Right cardiac atrium (tissue), 5 donors: Measurements from ENCODE around the gene LDB2. TPM values are rescaled to one million over a fixed set of nuclear protein-coding genes. Genes with fewer than 3 reads are reported as not detected.

Experiments
- ATAC-seq, 2 donors: fragments of 200-7000 bp; cut with Tn5 transposase; one replicate each; pipeline versions ENCODE4 v1.8.0 to v1.9.1; 2020; ENCODE audit warnings: moderate library complexity in 2 of 2, mild to moderate bottlenecking in 1 of 2
- DNase-seq, 3 donors: peaks; one replicate each; pipeline ENCODE4 v3.0.0-alpha.2; 2020
- H3K27ac ChIP-seq: one replicate; pipeline ENCODE4 v1.5.1; 2013; ENCODE audit warnings: mild to moderate bottlenecking, low read length, control low read depth, moderate library complexity
- H3K27me3 ChIP-seq: one replicate; pipeline ENCODE4 v1.6.1; 2013; ENCODE audit not compliant: control insufficient read depth, insufficient read depth
- H3K4me1 ChIP-seq: one replicate; pipeline ENCODE4 v1.6.1; 2013; ENCODE audit warnings: low read length; ENCODE audit not compliant: control insufficient read depth, insufficient read depth
- H3K4me3 ChIP-seq: one replicate; pipeline ENCODE4 v1.5.1; 2013; ENCODE audit warnings: low read length, control low read depth
- H3K9me3 ChIP-seq: one replicate; pipeline ENCODE4 v1.6.1; 2013; ENCODE audit warnings: low read length; ENCODE audit not compliant: control insufficient read depth
- WGBS: extraction: QIAGEN DNeasy Blood & Tissue Kit; methylation state at CpG from one replicate; pipeline ENCODE4 v1.1.7; 2013; 5-methylcytosine and 5-hydroxymethylcytosine counted together
- intact Hi-C, 4 donors: fragments of 100-400 bp; cut with DNase I; formaldehyde crosslinking; loops; one replicate each; pipeline versions ENCODE4 v1.11.0 to v1.14.0; 2022 to 2023
- polyA plus RNA-seq: library from polyadenylated mRNA; stranded (reverse); fragments of 200-250 nt; gene quantifications from one replicate; pipeline ENCODE4 v1.2.3, GENCODE V29; 2013
- total RNA-seq, 4 donors: library from RNA; stranded (reverse); fragmentation: NEBNext Ultra II Directional; extraction: Animal tissue kit (Norgen Biotek cat#: 25700); gene quantifications; one replicate each; pipeline ENCODE4 v1.2.1, GENCODE V29; 2021
- donor health status: healthy with polysubstance abuse.
- donor health status: DM: no; HTN: yes; CAD: no.
- donor health status: DM: no; HTN: no; CAD: no.
- donor health status: DM: no; HTN: yes; CAD: no; lungs with severe emphysema.
- donor health status: DM: yes; HTN: yes; CAD: no.

LDB2 gene
- total and polyA plus RNA-seq, 5 donors, result 41.0 to 70.6 (median 46.8) TPM

GRCh38 chr4:16721613-16722291 lies 176.7 kb downstream of the LDB2 start:
- 28% methylated on average over 4 of the region's 4 CpGs for WGBS
- Histone ChIP-seq H3K4me1 (peaks cover 1% of the 10 kb centered on the region), H3K9me3 (no peaks in the 10 kb centered on the region), H3K27me3 (no peaks in the 10 kb centered on the region), H3K4me3 (peak overlapping the region; percentile 18), H3K27ac (no peak overlapping the region)
- ATAC-seq (peak; percentile 84 to 86), DNase-seq (peak in 2 of 3 donors; percentile 26 to 60)
- intact Hi-C loops, result no loop called here

GRCh38 chr4:16720761-16721160 lies 177.7 kb downstream of the LDB2 start:
- Histone ChIP-seq H3K4me3 (no peak overlapping the region), H3K27me3 (no peaks in the 10 kb centered on the region), H3K9me3 (no peaks in the 10 kb centered on the region), H3K27ac (no peak overlapping the region), H3K4me1 (peaks cover 1% of the 10 kb centered on the region)
- intact Hi-C loops, result no loop called here
- 60% methylated on average over 2 of the region's 2 CpGs for WGBS
- no peak for DNase-seq
- ATAC-seq, result no peak

GRCh38 chr4:16717266-16717970 lies 181.0 kb downstream of the LDB2 start:
- no peak overlapping the region for H3K27ac ChIP-seq
- no peaks in the 10 kb centered on the region for H3K9me3 ChIP-seq
- WGBS, result 60% methylated on average over 6 of the region's 6 CpGs
- no peak for DNase-seq
- H3K27me3 ChIP-seq, result no peaks in the 10 kb centered on the region
- ATAC-seq, result no peak
- H3K4me1 ChIP-seq, result peaks cover 4% of the 10 kb centered on the region
- H3K4me3 ChIP-seq, result no peak overlapping the region
- intact Hi-C loops, result no loop called here

- no peaks in the 10 kb centered on the region for H3K27me3 ChIP-seq
- no peak for DNase-seq
- H3K4me1 ChIP-seq, result peaks cover 4% of the 10 kb centered on the region
- 89% methylated on average over 2 of the region's 2 CpGs for WGBS
- no peaks in the 10 kb centered on the region for H3K9me3 ChIP-seq
- intact Hi-C loops, result no loop called here
- no peak overlapping the region for H3K27ac ChIP-seq
- no peak for ATAC-seq
- no peak overlapping the region for H3K4me3 ChIP-seq
These were observed 183.0 kb downstream of the LDB2 start for GRCh38 chr4:16715482-16715881.

GRCh38 chr4:16714191-16714590 lies 184.3 kb downstream of the LDB2 start:
- H3K4me3 ChIP-seq, result no peak overlapping the region
- intact Hi-C loops, result no loop called here
- no peak for DNase-seq
- no peak for ATAC-seq
- H3K4me1 ChIP-seq, result peaks cover 3% of the 10 kb centered on the region
- WGBS, result 75% methylated on average over 1 of the region's 1 CpG
- H3K27me3 ChIP-seq, result no peaks in the 10 kb centered on the region
- no peaks in the 10 kb centered on the region for H3K9me3 ChIP-seq
- no peak overlapping the region for H3K27ac ChIP-seq

GRCh38 chr4:16713696-16714095 lies 184.7 kb downstream of the LDB2 start:
- Histone ChIP-seq H3K4me3 (no peak overlapping the region), H3K4me1 (peaks cover 3% of the 10 kb centered on the region), H3K9me3 (no peaks in the 10 kb centered on the region), H3K27me3 (no peaks in the 10 kb centered on the region), H3K27ac (no peak overlapping the region)
- 69% methylated on average over 3 of the region's 3 CpGs for WGBS
- intact Hi-C loops, result no loop called here
- DNase-seq (no peak), ATAC-seq (no peak)

- no peak for DNase-seq
- no peak for ATAC-seq
- Histone ChIP-seq H3K4me3 (no peak overlapping the region), H3K27ac (no peak overlapping the region), H3K4me1 (peaks cover 3% of the 10 kb centered on the region), H3K9me3 (no peaks in the 10 kb centered on the region), H3K27me3 (no peaks in the 10 kb centered on the region)
- intact Hi-C loops, result no loop called here
These were observed 185.2 kb downstream of the LDB2 start for GRCh38 chr4:16713271-16713670.

GRCh38 chr4:16710198-16710597 lies 188.2 kb downstream of the LDB2 start:
- no peak overlapping the region for H3K27ac ChIP-seq
- ATAC-seq (no peak), DNase-seq (no peak)
- intact Hi-C loops, result no loop called here
- H3K9me3 ChIP-seq, result no peaks in the 10 kb centered on the region
- no peaks in the 10 kb centered on the region for H3K27me3 ChIP-seq
- H3K4me1 ChIP-seq, result peaks cover 3% of the 10 kb centered on the region
- no peak overlapping the region for H3K4me3 ChIP-seq
- 49% methylated on average over 3 of the region's 3 CpGs for WGBS

GRCh38 chr4:16707874-16708273 lies 190.6 kb downstream of the LDB2 start:
- Histone ChIP-seq H3K27me3 (no peaks in the 10 kb centered on the region), H3K4me3 (no peak overlapping the region), H3K27ac (no peak overlapping the region), H3K9me3 (no peaks in the 10 kb centered on the region), H3K4me1 (no peaks in the 10 kb centered on the region)
- intact Hi-C loops, result no loop called here
- DNase-seq, result no peak
- 63% methylated on average over 4 of the region's 4 CpGs for WGBS
- peak in 1 of 2 donors; percentile 26 for ATAC-seq

- Histone ChIP-seq H3K9me3 (no peaks in the 10 kb centered on the region), H3K4me3 (no peak overlapping the region), H3K4me1 (no peaks in the 10 kb centered on the region), H3K27ac (no peak overlapping the region), H3K27me3 (no peaks in the 10 kb centered on the region)
- intact Hi-C loops, result no loop called here
- DNase-seq (no peak), ATAC-seq (no peak)
- 78% methylated on average over 6 of the region's 6 CpGs for WGBS
These were observed 192.2 kb downstream of the LDB2 start for GRCh38 chr4:16706251-16706650.

GRCh38 chr4:16705341-16705740 lies 193.1 kb downstream of the LDB2 start:
- WGBS, result 86% methylated on average over 3 of the region's 3 CpGs
- intact Hi-C loops, result no loop called here
- no peak overlapping the region for H3K27ac ChIP-seq
- H3K4me3 ChIP-seq, result no peak overlapping the region
- DNase-seq (no peak), ATAC-seq (peak in 1 of 2 donors; percentile 22)
- H3K27me3 ChIP-seq, result no peaks in the 10 kb centered on the region
- no peaks in the 10 kb centered on the region for H3K4me1 ChIP-seq
- H3K9me3 ChIP-seq, result no peaks in the 10 kb centered on the region
